Activated CD8-positive, alpha-beta memory T cell treated with anti-CD3 and anti-CD28 coated beads for 4 hours (primary cell): Measurements from ENCODE around the gene KCNJ6.
A peak's percentile ranks its signal among the peaks of the same experiment; 100 is the strongest.

Experiments used
- DNase-seq, 2 donors: peaks; one replicate each; pipeline ENCODE4 v3.0.0-alpha.2; 2020; ENCODE audit warnings: low read depth in 2 of 2

Gene KCNJ6

DNA sequence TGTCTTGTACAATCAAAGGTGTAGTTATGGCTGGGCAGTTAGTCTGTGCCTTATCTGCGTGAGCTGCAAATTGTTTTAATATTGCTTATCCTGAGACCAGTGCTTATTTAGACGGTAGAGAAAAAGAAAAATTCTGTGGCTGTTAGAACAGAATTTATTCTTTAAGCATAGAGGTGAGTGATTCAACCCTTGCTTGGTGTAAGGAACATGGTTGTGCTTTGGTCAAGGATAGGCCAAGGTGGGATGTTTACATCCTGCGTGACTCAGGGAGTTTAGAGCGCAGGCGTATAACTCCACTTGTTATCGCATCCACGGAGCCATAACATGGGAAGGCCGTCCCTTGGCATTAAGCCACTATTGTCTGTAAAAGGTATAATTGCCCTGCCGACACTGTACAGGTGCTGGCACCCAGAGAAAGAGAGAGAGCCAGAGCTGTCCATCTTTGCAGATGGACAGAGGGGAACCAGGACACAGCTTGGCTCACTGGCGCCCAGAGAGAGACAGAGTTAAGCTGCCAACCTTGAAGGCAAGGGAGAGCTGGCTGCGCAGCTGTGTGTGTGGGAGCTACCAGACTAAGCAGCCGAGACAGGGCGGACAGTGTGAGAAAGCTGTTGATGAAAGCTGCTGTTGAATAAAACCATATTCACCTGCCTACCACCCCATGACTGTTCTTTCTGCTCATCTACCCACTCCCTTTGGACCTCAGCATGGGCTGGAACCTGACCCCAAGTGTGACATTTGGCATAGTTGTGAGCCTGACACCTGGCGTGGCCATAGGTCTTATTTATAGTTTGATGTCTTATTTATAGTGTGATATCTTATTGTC is 349.3 kb downstream of the KCNJ6 start:
- no peak for DNase-seq

DNA sequence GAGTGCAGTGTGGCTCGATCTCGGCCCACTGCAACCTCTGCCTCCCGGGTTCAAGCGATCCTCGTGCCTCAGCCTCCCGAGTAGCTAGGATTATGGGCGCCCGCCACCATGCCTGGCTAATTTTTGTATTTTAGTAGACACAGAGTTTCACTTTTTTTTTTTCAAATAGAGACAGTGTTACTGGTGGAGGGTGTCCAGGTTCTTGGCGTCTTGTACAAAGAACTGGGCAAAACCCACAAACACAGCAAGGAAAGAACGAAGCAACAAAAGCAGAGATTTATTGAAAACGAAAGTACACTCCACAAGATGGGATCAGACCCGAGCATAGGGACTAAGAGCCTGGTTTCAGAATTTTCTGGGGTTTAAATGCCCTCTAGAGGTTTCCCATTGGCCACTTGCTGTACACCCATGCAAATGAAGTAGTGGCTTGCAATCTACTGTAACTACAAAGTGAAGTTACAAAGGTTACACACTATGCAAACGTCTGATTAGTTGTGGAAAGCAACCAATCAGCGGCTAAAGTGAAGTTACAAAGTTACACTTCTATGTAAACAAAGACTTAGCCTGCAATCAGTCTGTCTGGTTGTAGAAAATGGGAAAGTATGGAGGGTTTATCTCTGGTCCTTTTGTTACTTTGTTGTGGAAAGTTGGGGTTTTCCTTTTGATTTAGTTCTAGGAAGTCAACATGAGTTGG is 350.6 kb downstream of the KCNJ6 start:
- DNase-seq: no peak

DNA sequence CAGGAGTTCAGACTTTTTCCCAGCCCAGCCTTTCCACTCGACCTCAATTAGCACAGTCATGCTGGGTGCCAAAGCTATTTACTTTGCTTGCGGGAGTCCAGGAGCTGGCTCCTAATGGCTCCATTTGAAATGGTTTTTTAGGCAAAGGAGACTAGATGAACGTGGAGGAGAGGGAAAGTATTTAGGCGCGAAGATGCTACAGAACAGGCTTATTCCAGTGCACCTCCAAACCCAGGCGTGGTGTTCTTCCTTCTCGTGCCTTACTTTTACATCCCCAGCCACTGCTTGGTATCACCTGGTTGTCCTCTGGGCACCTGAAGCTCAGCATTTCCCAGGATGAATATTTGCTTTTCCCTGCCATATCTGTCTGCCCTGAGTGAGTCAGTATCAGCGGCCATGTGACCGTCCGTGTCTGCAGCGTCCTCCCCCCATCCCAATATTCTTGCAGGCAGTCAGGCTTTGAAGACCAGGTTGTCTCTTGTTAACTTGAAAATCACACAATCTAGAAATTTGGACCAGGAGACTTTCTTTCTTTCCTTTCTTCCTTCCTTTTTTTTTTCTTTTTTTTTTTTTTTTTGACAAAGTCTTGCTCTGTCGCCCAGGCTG is 351.2 kb downstream of the KCNJ6 start:
- DNase-seq: no peak

DNA sequence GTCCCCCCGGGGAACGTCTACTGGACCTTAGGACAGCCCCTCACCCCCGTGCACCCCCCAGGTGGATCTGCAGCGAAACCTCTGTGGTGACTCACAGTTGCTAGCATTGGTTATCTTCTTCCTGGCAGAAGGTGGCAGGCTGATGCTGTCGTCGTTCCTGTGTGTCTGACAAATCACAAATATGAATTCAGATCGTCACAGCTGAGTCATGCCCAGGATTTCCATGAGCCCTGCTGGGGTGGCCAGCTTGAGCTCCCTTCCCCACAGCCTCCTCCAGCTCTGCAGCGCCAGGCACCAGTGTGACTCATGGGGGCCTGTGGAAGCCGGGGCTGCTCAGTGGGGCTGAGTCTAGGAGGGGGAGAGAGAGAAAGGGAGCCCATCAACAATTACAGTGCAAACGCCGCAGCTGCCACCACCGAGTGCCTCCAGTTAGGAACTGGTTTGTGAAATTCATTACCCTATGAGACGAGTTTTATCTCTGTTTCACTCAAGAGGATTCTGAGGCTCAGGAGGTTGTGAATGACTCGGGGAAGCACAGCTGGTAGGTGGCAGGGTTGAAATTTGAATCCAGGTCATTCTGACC is 351.8 kb downstream of the KCNJ6 start:
- DNase-seq: peak; percentile 83 to 95

GRCh38 chr21:37563641-37564340 is 352.5 kb downstream of the KCNJ6 start:
- peak; percentile 83 to 86 for DNase-seq

DNA sequence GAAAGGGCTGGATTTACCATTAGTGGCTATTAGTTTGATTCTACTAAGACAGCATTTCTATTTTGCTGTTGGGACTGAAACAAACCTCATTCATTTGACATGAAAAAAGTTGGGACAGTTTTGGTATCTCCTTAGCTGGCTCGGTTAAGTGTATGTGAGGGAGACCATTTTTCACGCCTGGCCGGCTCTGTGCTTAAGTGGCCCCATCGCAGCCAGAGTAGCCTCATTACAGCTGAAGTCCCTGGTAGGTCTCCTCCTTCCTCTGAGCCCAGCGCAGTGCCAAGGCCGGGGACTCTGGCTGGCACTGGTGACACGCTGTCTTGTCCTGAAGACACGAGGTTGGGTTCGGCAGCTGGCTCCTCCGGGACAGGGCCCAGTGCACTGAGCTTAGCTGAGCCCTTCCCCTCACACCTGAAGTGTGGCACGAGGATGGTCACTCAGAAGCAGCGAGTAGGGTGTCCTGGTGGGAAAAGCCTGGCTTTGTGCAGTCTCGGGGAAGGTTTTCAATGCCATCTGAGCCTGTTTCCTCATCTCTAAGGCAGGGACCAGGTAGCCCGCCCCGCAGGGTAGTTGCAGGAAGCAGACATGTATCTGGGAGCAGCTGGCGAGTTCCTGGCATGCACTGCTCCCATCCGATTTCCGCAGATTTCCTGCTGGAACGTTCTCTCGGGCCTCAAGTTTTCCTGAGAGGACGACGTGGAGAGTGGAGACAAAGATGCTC is 353.2 kb downstream of the KCNJ6 start:
- no peak for DNase-seq

DNA sequence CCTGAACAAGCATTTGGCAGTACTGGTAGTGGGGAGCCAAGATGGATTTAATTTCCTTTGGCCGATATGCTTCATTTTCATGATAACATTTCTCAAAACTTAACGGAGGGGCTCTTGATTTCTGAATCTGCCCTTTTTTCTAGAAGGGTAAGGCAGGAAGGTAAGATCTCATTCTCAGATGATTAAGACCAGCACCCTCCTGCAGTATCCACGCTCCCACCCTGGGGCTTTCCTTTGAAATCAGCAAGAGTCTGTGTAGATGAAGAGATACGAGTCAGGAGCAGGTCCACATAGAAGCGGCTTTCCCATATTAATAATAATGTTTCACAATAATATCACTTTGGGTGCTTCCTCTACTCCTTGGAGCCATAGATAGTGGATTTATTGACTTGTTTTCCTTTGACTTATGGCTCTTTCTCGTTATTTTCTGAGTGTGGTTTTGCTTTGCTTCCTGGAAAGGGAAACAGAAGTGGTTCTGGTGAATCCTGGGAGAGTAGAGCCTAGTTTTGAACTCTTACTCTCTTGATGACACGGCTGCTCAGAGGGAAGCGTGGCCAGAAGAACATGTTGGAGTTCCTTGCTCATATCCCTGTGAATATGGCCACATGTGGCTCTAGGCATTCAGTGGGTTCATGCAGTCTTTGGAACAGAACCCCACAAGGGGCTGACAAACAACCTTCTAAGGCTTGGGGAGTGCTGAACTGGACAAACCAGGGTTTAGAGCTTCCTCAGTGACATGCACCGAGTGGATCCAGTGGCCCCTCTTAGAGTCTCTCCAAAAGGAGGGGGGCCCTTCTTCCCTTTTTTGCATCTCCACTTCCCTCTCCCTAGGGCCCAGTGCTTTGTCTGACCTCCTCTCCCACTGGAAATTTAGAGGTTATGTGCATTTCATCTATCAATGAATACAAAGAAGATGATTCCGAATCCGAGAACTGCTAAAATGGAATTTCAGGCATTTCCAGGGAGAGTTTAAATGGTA is 354.0 kb downstream of the KCNJ6 start:
- DNase-seq: no peak

- no peak for DNase-seq
These were observed 354.8 kb downstream of the KCNJ6 start for GRCh38 chr21:37561506-37561905.

GRCh38 chr21:37560385-37560784 is 355.9 kb downstream of the KCNJ6 start:
- no peak for DNase-seq

DNA sequence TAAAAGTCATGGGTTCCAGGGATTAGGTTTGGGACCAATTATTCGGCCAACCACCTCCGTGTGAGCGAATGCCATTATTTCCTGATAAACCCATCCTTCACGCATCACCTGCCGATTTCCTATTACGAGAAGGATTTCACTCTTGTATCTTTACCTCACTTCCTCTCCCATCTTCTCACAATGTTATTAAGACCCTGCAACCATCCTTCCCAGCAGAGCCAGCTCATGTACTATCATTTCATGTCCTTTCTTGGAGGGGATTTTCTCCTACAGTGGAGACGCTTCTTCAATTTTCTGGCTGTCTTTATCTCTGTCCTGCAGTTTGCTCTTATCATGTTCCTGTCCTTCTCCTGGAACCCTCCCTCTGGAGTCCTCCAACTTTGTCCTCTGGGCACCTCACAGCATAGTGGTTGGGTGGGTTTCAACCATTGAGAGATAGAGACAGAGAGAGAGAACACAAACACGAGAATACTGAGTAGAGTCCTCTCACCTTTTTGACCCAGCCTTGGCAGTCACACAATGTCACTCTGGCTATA is 357.5 kb downstream of the KCNJ6 start:
- no peak for DNase-seq
